Fibroblast of villous mesenchyme (primary cell): ENCODE measurements around the gene NRG4. TPM values are rescaled to one million over a fixed set of nuclear protein-coding genes. Genes with fewer than 3 reads are reported as not detected.
A peak's percentile ranks its signal among the peaks of the same experiment; 100 is the strongest.
"Not testable (repeated sequence)": the region's sequence is repeated elsewhere in the genome, so short reads cannot be mapped to it uniquely, and the experiment has no call there.

Source experiments
- DNase-seq: peaks from one replicate; pipeline ENCODE4 v3.0.0-alpha.2; 2010; ENCODE audit warnings: low read depth
- H3K4me3 ChIP-seq: 2 replicates; pipeline ENCODE4 v1.5.1; 2011; ENCODE audit warnings: low read depth, mild to moderate bottlenecking, low read length
- CTCF ChIP-seq: IDR thresholded peaks from 2 replicates; pipeline ENCODE4 v1.5.1; 2012; ENCODE audit warnings: low read depth, mild to moderate bottlenecking, low read length; ENCODE audit not compliant: insufficient read depth
- total RNA-seq: library from RNA; depleted of rRNA; stranded (reverse); fragments of >200 nt; gene quantifications from 2 replicates; pipeline ENCODE4 v1.2.3, GENCODE V29; 2012

The NRG4 gene
- total RNA-seq, 1 donor: under 0.01 TPM

GRCh38 chr15:75923756-75924155, 88.5 kb downstream of the NRG4 start:
- TF ChIP-seq CTCF: no peak
- no peak for DNase-seq
- H3K4me3 ChIP-seq: no peak overlapping the region

GRCh38 chr15:75921732-75922703, 90.2 kb downstream of the NRG4 start:
- DNase-seq: peak; percentile 98
- no peak overlapping the region for H3K4me3 ChIP-seq
- peak; percentile 53 for TF ChIP-seq CTCF

- no peak for DNase-seq
- TF ChIP-seq CTCF: no peak
- H3K4me3 ChIP-seq: no peak overlapping the region
These were observed 92.1 kb downstream of the NRG4 start for GRCh38 chr15:75920079-75920478.

GRCh38 chr15:75918135-75918534, 94.1 kb downstream of the NRG4 start:
- H3K4me3 ChIP-seq: no peak overlapping the region
- no peak for TF ChIP-seq CTCF
- no peak for DNase-seq

GRCh38 chr15:75916978-75917377, 95.2 kb downstream of the NRG4 start:
- no peak overlapping the region for H3K4me3 ChIP-seq
- no peak for TF ChIP-seq CTCF
- DNase-seq: no peak

- DNase-seq, H3K4me3 ChIP-seq: not testable (repeated sequence)
These were observed 101.9 kb downstream of the NRG4 start for GRCh38 chr15:75910355-75910754.

GRCh38 chr15:75905231-75905630, 107.0 kb downstream of the NRG4 start:
- DNase-seq: no peak
- no peak overlapping the region for H3K4me3 ChIP-seq
- no peak for TF ChIP-seq CTCF
